ENCODE measurements around the gene POU2F2.
"Not testable (repeated sequence)": the region's sequence is repeated elsewhere in the genome, so short reads cannot be mapped to it uniquely, and the experiment has no call there.

The POU2F2 gene

DNA sequence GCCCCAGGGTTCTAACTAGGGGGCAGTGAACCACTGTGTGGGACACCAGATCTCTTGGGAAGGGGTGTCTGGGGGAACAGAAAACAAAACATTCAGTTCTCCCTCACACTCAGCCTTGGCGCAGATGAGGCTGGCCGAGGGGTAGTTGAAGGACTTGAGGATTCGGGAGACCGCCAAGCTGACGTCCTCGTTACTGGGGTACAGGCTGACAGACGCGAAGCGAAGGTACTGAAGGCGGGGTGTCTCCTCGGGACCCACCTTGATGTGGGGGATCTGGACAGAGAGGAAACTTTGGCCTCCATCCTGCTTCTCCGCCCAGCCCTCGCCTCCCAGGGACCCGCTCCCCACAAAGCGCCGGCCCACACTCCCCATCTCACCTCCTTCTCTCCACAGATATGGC, 69.9 kb downstream of the POU2F2 start:
- DNase-seq (ENCODE audit: low read depth in 2 of 2), result no peak

DNA sequence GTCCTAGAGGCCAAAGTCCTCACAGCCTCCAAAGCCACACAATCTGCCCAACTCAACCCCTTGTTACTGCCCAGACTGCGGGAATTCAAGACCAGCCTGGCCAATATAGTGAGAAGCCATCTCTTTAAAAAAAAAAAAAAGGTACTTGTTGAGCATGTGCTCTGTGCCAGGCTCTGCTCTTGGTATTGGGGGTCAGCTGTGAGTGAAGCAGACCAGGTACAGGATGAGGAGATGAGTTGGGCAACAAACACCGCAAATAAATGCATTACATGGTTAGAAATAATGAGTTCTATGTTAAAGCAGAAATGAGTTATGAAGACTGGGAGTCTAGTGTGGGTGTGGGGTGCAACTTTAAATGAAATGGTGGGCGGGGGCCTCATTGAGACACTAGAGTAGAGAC, 72.1 kb downstream of the POU2F2 start:
- no peak for DNase-seq (ENCODE audit: low read depth in 2 of 2)

- DNase-seq (ENCODE audit: low read depth in 2 of 2), result no peak
Measured at GRCh38 chr19:42059196-42059595, 73.0 kb downstream of the POU2F2 start.

DNA sequence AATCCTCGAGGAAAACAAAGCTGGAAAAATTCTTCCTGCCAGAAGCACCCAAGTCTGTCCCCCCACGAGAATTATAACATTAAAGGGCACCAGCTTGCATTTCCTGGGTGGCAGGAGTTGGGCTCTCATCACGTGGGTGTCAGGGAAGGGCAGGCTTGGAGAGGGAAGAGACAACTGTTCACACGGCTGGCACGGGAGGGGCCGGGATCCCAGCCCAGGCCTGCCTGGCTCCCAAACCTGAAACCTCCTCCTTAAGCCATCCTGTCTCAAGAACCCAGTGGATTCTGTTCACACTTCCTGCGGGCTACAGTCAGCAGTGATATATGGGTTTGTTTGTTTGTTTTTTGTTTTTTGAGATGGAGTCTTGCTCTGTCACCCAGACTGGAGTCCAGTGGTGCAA, 74.4 kb downstream of the POU2F2 start:
- DNase-seq (ENCODE audit: low read depth in 2 of 2), result no peak

DNA sequence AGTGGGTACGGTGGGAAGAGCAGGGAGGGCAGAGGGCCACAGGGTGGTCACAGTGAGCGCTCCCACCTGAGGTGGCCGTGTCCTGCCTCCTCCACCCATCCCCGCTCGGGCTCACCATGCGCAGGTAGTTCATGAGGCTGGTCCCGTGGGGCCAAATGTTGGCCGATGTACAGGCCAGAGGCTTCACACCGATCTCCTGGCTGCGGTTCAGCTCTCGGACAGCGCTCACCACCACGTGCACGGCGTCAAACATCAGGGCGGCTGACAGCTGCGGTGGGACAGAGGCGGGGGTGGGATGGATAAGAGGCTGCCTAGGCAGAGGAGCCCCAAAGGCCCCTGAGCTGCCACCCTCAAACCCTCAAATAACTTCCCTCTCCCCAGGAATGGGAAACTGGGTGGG, 78.0 kb downstream of the POU2F2 start:
- DNase-seq (ENCODE audit: low read depth in 2 of 2), result no peak

DNA sequence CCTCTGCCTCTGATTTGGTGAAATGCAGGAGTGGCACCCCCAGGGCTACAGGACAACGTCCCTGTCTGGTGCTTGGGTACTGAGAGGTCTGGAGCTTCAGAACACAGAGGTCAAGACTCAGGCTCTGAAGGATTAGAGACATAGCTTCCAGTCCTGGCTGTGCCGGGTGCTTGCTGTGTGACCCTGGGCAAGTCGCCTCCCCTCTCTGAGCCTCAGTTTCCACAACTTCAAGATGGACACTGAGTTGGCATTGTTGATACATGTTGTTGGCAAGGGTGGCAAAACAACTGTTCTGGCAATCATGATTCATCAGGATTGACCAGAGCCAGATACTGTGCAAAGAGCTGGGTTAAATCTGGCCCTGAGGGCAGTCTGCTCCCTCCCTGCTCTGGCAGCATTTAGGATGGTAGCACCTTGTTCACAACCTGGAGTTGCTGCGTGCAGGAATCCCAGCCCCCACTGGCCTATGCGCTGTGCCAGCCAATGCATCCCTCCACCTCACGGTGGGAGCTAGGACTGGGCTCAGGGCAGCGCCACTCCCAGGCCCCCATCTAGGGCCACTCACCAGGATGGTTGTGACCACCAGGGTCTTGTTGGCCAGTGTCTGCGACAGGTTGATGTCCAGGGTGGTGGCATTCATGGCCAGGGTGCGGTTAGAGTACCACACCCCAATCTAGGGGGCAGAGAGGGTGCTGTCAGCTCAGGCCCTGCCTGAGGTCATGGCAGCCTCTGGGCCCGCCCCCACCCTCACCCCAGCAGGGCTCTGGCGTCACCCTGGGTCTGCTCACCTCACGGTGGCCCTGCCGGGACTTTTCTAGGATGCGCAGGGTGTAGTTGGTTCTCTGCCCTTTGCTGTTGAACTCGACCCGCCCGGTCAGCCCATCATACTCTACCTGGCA, 79.0 kb downstream of the POU2F2 start:
- no peak for DNase-seq (ENCODE audit: low read depth in 2 of 2)

- no peak for DNase-seq (ENCODE audit: low read depth in 2 of 2)
Measured at GRCh38 chr19:42052241-42052863, 79.9 kb downstream of the POU2F2 start.

DNA sequence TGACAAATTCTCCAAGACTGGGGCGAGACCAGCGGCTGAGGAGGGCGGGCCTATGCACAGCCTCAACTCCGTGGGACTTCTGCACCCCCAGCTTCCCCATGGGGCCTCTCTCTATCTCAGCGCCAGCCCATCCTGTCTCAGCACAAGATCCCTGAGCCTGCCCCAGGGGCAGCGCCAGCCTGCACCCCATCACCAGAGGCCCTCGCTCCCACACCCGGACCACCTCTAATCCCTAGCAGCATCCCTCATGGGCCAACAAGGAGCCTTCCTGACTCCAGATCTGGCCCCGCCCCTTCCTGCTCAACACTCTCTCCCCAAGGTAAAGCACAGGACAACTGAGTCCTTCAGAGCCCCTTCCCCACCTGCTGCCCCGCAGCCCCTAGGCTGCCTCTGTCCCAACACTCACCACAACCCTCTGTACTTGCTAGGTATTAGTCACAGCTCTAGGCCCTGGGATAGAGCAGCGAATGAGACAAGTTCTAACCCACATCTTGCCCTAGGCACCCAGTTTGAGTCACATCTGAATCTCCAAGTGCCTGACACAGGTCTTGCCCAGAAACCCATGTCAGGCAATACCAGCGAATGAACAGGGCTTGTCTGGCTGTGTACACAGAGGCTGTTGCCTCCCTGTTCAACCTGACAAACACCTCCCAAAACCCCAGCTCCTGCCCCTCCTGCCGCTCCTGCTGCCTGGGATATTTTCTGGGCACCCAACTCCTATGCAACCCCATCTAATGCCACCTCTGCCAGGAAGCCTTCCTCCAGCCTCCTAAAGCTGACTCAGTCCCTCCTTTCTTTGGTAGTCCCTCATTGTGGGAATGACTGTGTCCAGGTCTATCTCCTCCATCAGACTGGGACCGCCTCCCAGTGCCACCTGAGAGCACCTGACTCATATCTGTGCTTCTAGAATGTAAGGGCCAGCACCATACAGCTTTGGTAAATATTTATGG, 80.8 kb downstream of the POU2F2 start:
- DNase-seq (ENCODE audit: low read depth in 2 of 2), result no peak

GRCh38 chr19:42048992-42049391, 83.3 kb downstream of the POU2F2 start:
- no peak for DNase-seq (ENCODE audit: low read depth in 2 of 2)

DNA sequence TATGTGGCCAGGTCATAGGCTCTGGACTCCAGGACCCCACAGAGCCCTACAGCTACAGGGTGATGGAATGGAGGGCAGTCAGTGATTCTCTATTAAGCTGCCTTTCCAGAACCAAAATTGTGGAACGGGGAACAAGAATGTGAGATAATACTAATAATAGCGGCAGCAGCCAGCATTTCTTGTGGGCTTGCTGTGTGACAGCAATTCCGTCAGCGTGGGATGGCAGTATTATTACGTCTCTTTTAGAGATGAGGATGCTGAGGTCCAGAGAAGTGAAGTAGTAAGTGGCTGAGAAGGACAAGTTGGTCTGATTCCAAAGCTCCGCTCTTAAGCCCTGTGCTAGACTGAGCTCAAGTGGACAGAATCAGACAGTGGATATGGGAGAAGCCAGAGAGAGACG, 86.7 kb downstream of the POU2F2 start:
- no peak for DNase-seq (ENCODE audit: low read depth in 2 of 2)

DNA sequence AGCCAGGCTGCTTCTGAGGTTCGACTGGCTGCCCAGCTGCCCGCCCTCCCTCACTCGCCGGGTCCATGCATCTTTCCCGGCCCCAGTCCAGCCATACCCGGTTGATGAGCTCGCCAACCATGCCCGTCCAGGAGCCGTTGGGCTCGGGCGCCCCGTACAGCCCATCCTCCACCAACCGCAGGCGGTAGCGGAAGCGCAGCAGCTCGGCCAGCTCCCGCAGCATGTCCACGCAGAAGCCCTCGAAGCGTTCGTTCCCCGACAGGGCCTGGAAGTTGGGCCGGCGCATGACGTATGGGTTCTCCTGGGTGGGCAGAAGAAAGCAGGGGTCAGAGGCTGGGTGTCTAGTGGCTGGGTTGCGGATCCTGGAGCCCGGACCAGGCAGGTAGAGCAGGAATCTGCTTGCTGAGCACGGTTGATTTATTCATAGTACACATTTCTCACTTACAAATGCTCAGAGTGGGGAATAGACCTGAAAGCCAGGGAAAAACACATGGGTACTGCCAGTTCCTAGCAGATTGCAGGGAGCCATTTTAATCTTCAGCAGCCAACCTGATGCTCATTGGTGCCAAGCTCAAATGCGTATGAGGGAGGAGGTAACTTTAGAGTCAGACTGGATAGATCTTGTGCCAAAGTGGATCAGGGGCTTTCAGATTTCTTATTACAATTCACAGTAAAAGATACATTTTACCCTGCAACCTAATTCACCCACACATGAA, 89.6 kb downstream of the POU2F2 start:
- DNase-seq (ENCODE audit: low read depth in 2 of 2), result no peak

DNA sequence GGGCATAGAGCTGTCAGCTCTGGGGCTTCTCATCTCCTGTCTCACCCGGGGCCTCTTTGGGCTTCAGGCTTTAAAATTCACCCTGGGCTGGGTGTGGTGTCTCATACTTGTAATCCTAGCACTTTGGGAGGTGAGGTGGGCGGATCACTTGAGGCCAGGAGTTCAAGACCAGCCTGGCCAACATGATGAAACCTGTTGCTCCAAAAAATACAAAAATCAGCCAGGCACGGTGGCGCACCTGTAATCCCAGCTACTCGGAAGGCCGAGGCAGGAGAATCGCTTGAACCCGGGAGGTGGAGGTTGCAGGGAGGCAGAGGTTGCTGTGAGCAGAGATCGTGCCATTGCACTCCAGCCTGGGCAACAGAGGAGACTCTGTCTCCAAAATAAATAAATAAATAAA, 91.8 kb downstream of the POU2F2 start:
- not testable (repeated sequence) for DNase-seq (ENCODE audit: low read depth in 2 of 2)

- DNase-seq (ENCODE audit: low read depth in 2 of 2), result no peak
Measured at GRCh38 chr19:42040031-42040430, 92.2 kb downstream of the POU2F2 start.

DNA sequence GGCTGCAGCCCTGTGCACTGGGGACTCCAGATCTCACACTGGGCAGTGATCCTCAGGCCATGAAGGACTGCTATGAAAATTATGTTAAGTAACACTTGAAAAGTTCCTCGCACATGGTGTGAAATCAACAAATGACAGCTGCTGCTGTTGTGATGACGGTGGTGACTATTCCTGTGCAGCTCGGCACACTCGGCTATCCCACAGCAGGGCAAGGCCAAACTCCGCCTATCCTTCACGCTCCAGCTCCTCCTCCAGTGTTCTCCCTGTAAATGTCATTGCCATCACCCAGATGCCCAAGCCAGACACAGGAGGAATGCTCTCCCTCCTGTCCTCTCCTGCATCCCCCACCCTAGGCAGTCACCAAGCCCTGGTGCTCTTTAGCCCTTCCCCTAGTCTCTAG, 93.6 kb downstream of the POU2F2 start:
- no peak for DNase-seq (ENCODE audit: low read depth in 2 of 2)

DNA sequence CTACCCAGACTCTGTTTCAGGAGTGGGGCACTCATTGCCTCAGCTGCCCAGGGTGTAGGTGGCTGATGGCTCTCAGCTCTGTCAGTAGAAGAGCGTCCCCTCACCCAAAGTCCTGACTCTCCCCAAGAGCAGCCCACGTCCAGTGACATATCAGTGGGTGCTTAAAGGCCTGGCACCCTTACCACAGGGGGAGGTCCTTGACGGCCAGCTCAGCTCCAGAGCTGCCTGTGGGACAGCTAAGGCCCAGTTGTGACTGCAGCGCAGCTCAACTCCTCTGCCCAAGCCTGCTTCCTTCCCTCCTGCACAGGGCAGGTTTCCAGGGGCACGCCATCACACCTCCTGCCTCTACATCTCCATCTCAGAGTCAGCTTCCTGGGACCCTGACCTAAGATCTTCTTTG, 94.6 kb downstream of the POU2F2 start:
- DNase-seq (ENCODE audit: low read depth in 2 of 2), result no peak

All from activated CD8-positive, alpha-beta memory T cell treated with anti-CD3 and anti-CD28 coated beads for 4 hours (primary cell).